Measurements from ENCODE around the gene UNC13A. TPM values are rescaled to one million over a fixed set of nuclear protein-coding genes. Genes with fewer than 3 reads are reported as not detected.
A peak's percentile ranks its signal among the peaks of the same experiment; 100 is the strongest.

UNC13A gene
- total RNA-seq, 1 donor from 2014 or later, result 0.04 TPM

DNA sequence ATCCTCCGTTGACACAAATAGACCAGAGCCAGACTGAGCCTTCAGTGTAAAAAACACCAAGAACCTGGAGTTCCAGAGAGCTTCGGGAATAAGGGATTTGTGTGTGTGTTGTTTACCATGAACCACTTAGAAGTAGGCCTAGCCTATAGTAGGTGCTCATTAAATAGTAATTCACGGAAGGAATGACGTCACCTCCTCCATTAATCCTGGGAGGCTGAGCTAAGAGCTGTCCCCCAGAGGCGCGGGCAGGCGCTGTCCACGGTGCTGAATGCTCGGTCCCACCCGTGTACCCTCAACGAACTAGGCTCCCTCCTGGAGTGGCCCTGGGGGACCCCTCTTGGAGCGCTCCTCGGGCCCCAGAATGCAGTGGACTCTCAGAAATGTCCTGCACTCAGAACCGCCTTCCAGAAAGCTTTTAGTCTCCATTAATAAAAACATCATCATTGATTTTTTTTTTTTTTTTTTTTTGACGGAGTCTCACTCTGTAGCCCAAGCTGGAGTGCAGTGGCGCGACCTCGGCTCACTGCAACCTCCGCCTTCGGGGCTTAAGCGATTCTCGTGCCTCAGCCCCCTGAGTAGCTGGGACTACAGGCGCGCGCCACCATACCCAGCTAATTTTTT, 6.5 kb downstream of the UNC13A start:
- Mint-ChIP-seq H3K9me3 (no peaks in the 10 kb centered on the region), H3K4me3 (no peak overlapping the region), H3K27ac (no peak overlapping the region), H3K4me1 (peaks cover 18% of the 10 kb centered on the region), H3K27me3 (peaks cover 63% of the 10 kb centered on the region), H3K36me3 (ENCODE audit: low read depth) (no peaks in the 10 kb centered on the region)
- CTCF ChIA-PET, result no interaction called here
- ATAC-seq (ENCODE audit: low read depth) (no peak), DNase-seq (no peak)
- POLR2A ChIA-PET, result interaction anchor here (0.5 to 1.0 kb wide), 3 partner anchors 38 to 318 kb away, joined by 3 read pairs; partner anchors contain the start of gene JAK3
- intact Hi-C loops (cut with micrococcal nuclease), result loop anchor here (10.0 kb wide), 1 partner anchor 57 kb away; no protein-coding TSS in a partner anchor
- TF ChIP-seq, protein P1, sequence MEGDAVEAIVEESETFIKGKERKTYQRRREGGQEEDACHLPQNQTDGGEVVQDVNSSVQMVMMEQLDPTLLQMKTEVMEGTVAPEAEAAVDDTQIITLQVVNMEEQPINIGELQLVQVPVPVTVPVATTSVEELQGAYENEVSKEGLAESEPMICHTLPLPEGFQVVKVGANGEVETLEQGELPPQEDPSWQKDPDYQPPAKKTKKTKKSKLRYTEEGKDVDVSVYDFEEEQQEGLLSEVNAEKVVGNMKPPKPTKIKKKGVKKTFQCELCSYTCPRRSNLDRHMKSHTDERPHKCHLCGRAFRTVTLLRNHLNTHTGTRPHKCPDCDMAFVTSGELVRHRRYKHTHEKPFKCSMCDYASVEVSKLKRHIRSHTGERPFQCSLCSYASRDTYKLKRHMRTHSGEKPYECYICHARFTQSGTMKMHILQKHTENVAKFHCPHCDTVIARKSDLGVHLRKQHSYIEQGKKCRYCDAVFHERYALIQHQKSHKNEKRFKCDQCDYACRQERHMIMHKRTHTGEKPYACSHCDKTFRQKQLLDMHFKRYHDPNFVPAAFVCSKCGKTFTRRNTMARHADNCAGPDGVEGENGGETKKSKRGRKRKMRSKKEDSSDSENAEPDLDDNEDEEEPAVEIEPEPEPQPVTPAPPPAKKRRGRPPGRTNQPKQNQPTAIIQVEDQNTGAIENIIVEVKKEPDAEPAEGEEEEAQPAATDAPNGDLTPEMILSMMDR (IDR thresholded peaks at IDR 0.05), result no peak

DNA sequence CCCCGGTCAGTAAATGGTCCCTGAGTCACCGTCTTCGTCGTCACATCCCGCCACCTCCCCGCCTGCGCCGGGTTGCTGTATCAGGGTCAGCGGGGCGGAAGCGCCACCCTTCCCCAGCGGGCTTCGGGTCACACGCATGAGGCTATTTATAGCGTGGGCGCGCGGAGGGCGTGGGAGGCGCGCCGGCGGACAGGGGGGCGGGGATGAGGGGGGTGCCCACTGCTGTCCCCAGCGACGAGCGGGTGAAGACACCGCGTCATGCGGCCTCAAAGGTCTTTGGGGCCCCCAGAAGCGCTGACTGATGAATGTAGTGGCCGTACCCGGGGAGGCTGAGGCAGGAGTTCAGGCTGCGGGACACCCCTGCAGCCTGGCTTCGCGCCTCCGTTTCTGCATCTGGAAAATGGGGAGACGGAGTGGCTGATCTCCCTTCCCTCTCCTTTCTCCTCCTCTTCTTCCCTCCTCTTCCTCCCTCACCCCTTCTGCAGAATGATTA, 7.9 kb downstream of the UNC13A start:
- Mint-ChIP-seq H3K9me3 (no peaks in the 10 kb centered on the region), H3K4me1 (peaks cover 14% of the 10 kb centered on the region), H3K36me3 (ENCODE audit: low read depth) (no peaks in the 10 kb centered on the region), H3K4me3 (peak overlapping the region; percentile 73), H3K27me3 (peaks cover 55% of the 10 kb centered on the region), H3K27ac (peak overlapping the region; percentile 30)
- ATAC-seq (ENCODE audit: low read depth) (peak; percentile 90), DNase-seq (peak; percentile 61)
- POLR2A ChIA-PET, result interaction anchor here (0.6 kb wide), 2 partner anchors 197 to 525 kb away, joined by 3 to 13 read pairs; no protein-coding TSS in a partner anchor
- TF ChIP-seq, protein P1 (IDR thresholded peaks at IDR 0.05), result no peak
- intact Hi-C loops (cut with micrococcal nuclease), result loop anchor here (10.0 kb wide), 1 partner anchor 55 kb away; no protein-coding TSS in a partner anchor
- CTCF ChIA-PET, result no interaction called here

DNA sequence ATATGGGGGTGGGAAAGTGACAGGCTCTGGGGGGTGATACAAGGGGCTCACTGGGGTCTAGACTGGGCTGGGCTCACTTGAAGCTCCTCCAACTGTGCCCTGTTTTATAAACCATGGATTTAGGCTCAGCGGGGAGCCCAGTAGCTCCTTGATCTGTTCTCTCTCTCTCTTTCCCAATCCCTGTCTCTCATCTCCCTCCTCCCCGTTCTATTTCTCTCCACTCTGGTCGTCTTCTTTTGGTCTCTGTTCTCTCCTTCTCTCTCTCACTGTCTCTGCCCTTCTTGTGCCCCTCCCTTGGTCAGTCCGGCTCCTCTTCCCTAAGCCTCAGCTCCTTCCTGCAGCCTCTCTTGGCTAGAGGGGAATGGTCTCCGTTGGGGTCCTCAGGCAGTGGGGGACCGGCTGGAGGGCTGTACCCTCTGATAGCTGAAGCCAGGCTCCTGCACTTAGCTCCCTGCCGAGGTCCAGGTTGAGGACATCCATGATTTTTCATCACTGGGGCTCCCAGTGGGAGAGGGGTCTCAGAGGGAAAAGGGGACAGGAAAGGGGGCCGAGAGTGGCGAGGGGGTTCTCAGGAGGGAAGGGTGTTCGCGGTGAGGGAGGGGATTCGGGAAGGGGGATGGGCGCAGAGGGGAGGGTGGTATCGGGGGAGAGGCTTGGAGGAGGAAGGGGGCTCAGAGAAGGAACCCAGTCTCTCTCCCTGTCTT, 8.5 kb downstream of the UNC13A start:
- ChIA-PET POLR2A (no interaction called here), CTCF (no interaction called here)
- Mint-ChIP-seq H3K4me1 (peaks cover 14% of the 10 kb centered on the region), H3K27me3 (peaks cover 49% of the 10 kb centered on the region), H3K9me3 (no peaks in the 10 kb centered on the region), H3K27ac (peak overlapping the region; percentile 30), H3K36me3 (ENCODE audit: low read depth) (no peaks in the 10 kb centered on the region), H3K4me3 (peak overlapping the region; percentile 73)
- TF ChIP-seq, protein P1 (IDR thresholded peaks at IDR 0.05), result no peak
- intact Hi-C loops (cut with micrococcal nuclease), result loop anchor here (10.0 kb wide), 1 partner anchor 55 kb away; no protein-coding TSS in a partner anchor
- DNase-seq (no peak), ATAC-seq (ENCODE audit: low read depth) (no peak)

DNA sequence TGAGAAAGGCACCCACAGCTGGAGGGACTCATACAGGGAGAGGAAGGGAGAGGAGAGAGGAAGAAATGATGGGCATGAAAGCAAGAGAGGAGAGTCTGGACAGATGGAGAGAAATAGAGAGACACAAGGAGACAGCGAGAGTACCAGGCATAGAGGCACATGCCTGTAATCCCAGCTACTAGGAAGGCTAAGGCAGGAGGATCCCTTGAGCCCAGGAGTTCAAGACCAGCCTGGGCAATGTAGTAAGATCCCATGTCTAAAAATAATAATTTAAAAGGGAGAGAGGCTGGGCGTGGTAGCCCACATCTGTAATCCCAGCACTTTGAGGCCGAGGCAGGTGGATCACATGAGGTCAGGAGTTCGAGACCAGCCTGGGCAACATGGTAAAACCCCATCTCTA, 9.3 kb downstream of the UNC13A start:
- TF ChIP-seq, protein P1 (IDR thresholded peaks at IDR 0.05), result no peak
- H3K36me3 Mint-ChIP-seq (ENCODE audit: low read depth), result no peaks in the 10 kb centered on the region
- H3K4me3 Mint-ChIP-seq, result no peak overlapping the region
- no peak for ATAC-seq (ENCODE audit: low read depth)
- peaks cover 14% of the 10 kb centered on the region for H3K4me1 Mint-ChIP-seq
- peaks cover 47% of the 10 kb centered on the region for H3K27me3 Mint-ChIP-seq
- H3K27ac Mint-ChIP-seq, result no peak overlapping the region
- no peaks in the 10 kb centered on the region for H3K9me3 Mint-ChIP-seq
- intact Hi-C loops (cut with micrococcal nuclease), result no loop called here
- DNase-seq, result no peak
- CTCF ChIA-PET, result no interaction called here
- POLR2A ChIA-PET, result no interaction called here

DNA sequence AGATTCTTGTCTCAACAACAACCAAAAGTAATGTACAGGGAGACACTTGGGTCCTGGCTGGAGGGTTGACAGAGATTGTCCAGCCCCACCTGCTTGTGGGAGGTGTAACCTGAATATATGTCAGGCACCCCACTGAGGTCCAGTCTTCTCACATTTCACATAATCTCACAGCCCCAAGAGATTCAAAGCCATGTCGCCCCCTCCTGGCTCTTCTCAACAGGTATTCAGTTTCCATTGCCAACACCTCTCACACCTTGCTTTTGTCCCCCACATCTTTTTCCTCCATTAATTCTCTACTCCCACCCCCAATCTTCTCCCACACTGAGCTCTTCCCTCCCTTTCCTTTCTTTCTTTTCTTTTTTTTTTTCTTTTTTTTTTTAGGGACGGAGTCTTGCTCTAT, 11.2 kb downstream of the UNC13A start:
- DNase-seq (no peak), ATAC-seq (ENCODE audit: low read depth) (no peak)
- ChIA-PET POLR2A (interaction anchor here (0.7 kb wide), 1 partner anchor 16 kb away, joined by 3 read pairs; no protein-coding TSS in a partner anchor), CTCF (no interaction called here)
- H3K27ac Mint-ChIP-seq, result no peak overlapping the region
- peaks cover under 1% of the 10 kb centered on the region for H3K9me3 Mint-ChIP-seq
- H3K36me3 Mint-ChIP-seq (ENCODE audit: low read depth), result no peaks in the 10 kb centered on the region
- H3K4me3 Mint-ChIP-seq, result no peak overlapping the region
- peaks cover 14% of the 10 kb centered on the region for H3K4me1 Mint-ChIP-seq
- intact Hi-C loops (cut with micrococcal nuclease), result no loop called here
- TF ChIP-seq, protein P1 (IDR thresholded peaks at IDR 0.05), result no peak
- H3K27me3 Mint-ChIP-seq, result peaks cover 33% of the 10 kb centered on the region
